WTC11 (cell line): ENCODE measurements around the gene MAP7D3. TPM values are rescaled to one million over a fixed set of nuclear protein-coding genes. Genes with fewer than 3 reads are reported as not detected.

Experiments
- ATAC-seq: fragments of 200-7000 bp; cut with Tn5 transposase; 2 replicates; pipeline ENCODE4 v1.10.0; 2021; ENCODE audit warnings: mild to moderate bottlenecking, moderate library complexity
- CTCF ChIA-PET: fragments of 300-600 bp; sonication (Branson Sonifier 250); formaldehyde crosslinking; loops from one replicate; lab custom pipeline; 2021; ENCODE audit warnings: antibody characterized with exemption; lab: Charles Lee
- POLR2A ChIA-PET: fragments of 350-600 bp; sonication (Branson Sonifier 250); formaldehyde crosslinking; loops from one replicate; lab custom pipeline; 2021; ENCODE audit warnings: antibody characterized with exemption; lab: Charles Lee
- DNase-seq: peaks from one replicate; pipeline ENCODE4 v3.0.0; 2021; ENCODE audit warnings: low spot score
- H3K27ac Mint-ChIP-seq: 2 replicates; pipeline ENCODE4 v1.8.0; 2021; ENCODE audit warnings: mixed read lengths
- H3K27me3 Mint-ChIP-seq: 2 replicates; pipeline ENCODE4 v1.8.0; 2021; ENCODE audit warnings: low read depth, mild to moderate bottlenecking, moderate library complexity, mixed read lengths
- H3K36me3 Mint-ChIP-seq: 2 replicates; pipeline ENCODE4 v1.8.0; 2021; ENCODE audit warnings: mixed read lengths
- H3K4me1 Mint-ChIP-seq: 2 replicates; pipeline ENCODE4 v1.8.0; 2022; ENCODE audit warnings: mixed read lengths
- H3K4me3 Mint-ChIP-seq: 2 replicates; pipeline ENCODE4 v1.8.0; 2021; ENCODE audit warnings: mild to moderate bottlenecking, moderate library complexity, mixed read lengths
- H3K9me3 Mint-ChIP-seq: 2 replicates; pipeline ENCODE4 v1.8.0; 2021; ENCODE audit warnings: mixed read lengths
- AR ChIP-seq: fragments of 250-450 bp; sonication (Bioruptor Pico); IDR thresholded peaks from 2 replicates; pipeline ENCODE4 v1.9.0; 2021; ENCODE audit warnings: mild to moderate bottlenecking
- ATF6 ChIP-seq: sonication (generic); formaldehyde crosslinking; IDR thresholded peaks from 2 replicates; pipeline ENCODE4 v1.8.1; 2023; ENCODE audit warnings: mild to moderate bottlenecking, missing genetic modification reagents
- CBFB ChIP-seq: sonication (generic); formaldehyde crosslinking; IDR thresholded peaks from 2 replicates; pipeline ENCODE4 v1.8.1; 2022; ENCODE audit warnings: mild to moderate bottlenecking, low read depth, missing genetic modification reagents
- CDX4 ChIP-seq: fragments of 250-450 bp; sonication (Bioruptor Pico); IDR thresholded peaks from 2 replicates; pipeline ENCODE4 v1.9.0; 2021; ENCODE audit warnings: moderate library complexity, mild to moderate bottlenecking, inconsistent platforms, borderline replicate concordance
- ELF4 ChIP-seq: sonication (generic); formaldehyde crosslinking; IDR thresholded peaks from 2 replicates; pipeline ENCODE4 v1.8.1; 2022; ENCODE audit warnings: low read depth, mild to moderate bottlenecking, moderate library complexity, missing genetic modification reagents
- FOXP1 ChIP-seq: sonication (generic); formaldehyde crosslinking; IDR thresholded peaks from 2 replicates; pipeline ENCODE4 v1.8.0; 2022; ENCODE audit warnings: missing genetic modification reagents, mild to moderate bottlenecking, moderate library complexity, borderline replicate concordance
- GTF2I ChIP-seq: fragments of 250-450 bp; sonication (Bioruptor Pico); conservative IDR thresholded peaks from 2 replicates; pipeline ENCODE4 v1.4.0; 2021; ENCODE audit warnings: mild to moderate bottlenecking
- HMGXB4 ChIP-seq: sonication (generic); formaldehyde crosslinking; IDR thresholded peaks from 2 replicates; pipeline ENCODE4 v1.8.1; 2023; ENCODE audit warnings: mild to moderate bottlenecking, moderate library complexity, missing genetic modification reagents
- JUN ChIP-seq: sonication (generic); formaldehyde crosslinking; IDR thresholded peaks from 2 replicates; pipeline ENCODE4 v1.8.0; 2023; ENCODE audit warnings: mild to moderate bottlenecking, missing genetic modification reagents
- KAT7 ChIP-seq: sonication (generic); formaldehyde crosslinking; IDR thresholded peaks from 2 replicates; pipeline ENCODE4 v1.8.1; 2023; ENCODE audit warnings: missing genetic modification reagents, mild to moderate bottlenecking, borderline replicate concordance
- MXD4 ChIP-seq: fragments of 250-450 bp; sonication (Bioruptor Pico); IDR thresholded peaks from 2 replicates; pipeline ENCODE4 v1.8.0; 2021; ENCODE audit warnings: mild to moderate bottlenecking, moderate library complexity, borderline replicate concordance
- NFATC4 ChIP-seq: fragments of 250-450 bp; sonication (Bioruptor Pico); IDR thresholded peaks from 2 replicates; pipeline ENCODE4 v1.9.0; 2021; ENCODE audit warnings: mild to moderate bottlenecking
- NFE2L1 ChIP-seq: sonication (generic); formaldehyde crosslinking; IDR thresholded peaks from 2 replicates; pipeline ENCODE4 v1.8.1; 2023; ENCODE audit warnings: missing genetic modification reagents
- NR1H2 ChIP-seq: sonication (generic); formaldehyde crosslinking; IDR thresholded peaks from 2 replicates; pipeline ENCODE4 v1.9.0; 2021; ENCODE audit warnings: mild to moderate bottlenecking, moderate library complexity, missing genetic modification reagents
- PRDM15 ChIP-seq: sonication (generic); formaldehyde crosslinking; IDR thresholded peaks from 2 replicates; pipeline ENCODE4 v1.8.0; 2022; ENCODE audit warnings: missing genetic modification reagents
- TP53 ChIP-seq: sonication (generic); formaldehyde crosslinking; IDR thresholded peaks from 2 replicates; pipeline ENCODE4 v1.8.1; 2023; ENCODE audit warnings: mild to moderate bottlenecking, missing genetic modification reagents
- ZNF232 ChIP-seq: sonication (generic); formaldehyde crosslinking; IDR thresholded peaks from 2 replicates; pipeline ENCODE4 v1.8.0; 2022; ENCODE audit warnings: mild to moderate bottlenecking, missing genetic modification reagents
- ZNF425 ChIP-seq: fragments of 250-450 bp; sonication (Bioruptor Pico); conservative IDR thresholded peaks from 2 replicates; pipeline ENCODE4 v1.9.0; 2021; ENCODE audit warnings: mild to moderate bottlenecking
- ZNF532 ChIP-seq: fragments of 250-450 bp; sonication (Bioruptor Pico); IDR thresholded peaks from 2 replicates; pipeline ENCODE4 v1.9.0; 2021; ENCODE audit warnings: mild to moderate bottlenecking, borderline replicate concordance
- ZNF671 ChIP-seq: fragments of 250-450 bp; sonication (Bioruptor Pico); IDR thresholded peaks from 2 replicates; pipeline ENCODE4 v1.8.0; 2021; ENCODE audit warnings: mild to moderate bottlenecking
- total RNA-seq: library from RNA; stranded (reverse); gene quantifications from 3 replicates; pipeline ENCODE4 v1.2.3, GENCODE V29; 2021

Gene MAP7D3
- total RNA-seq, 1 experiment from 2014 or later: 12.3 TPM

GRCh38 chrX:136202889-136203288 is 48.3 kb downstream of the MAP7D3 start (continued):
- TF ChIP-seq ZNF232 (CRISPR knock-in tag): no peak

GRCh38 chrX:136201601-136202000 is 49.6 kb downstream of the MAP7D3 start:
- ATAC-seq: no peak
- H3K27me3 Mint-ChIP-seq: no peaks in the 10 kb centered on the region
- CTCF ChIA-PET: no interaction called here
- peaks cover 32% of the 10 kb centered on the region for H3K4me1 Mint-ChIP-seq
- H3K36me3 Mint-ChIP-seq: no peaks in the 10 kb centered on the region
- TF ChIP-seq PRDM15 (CRISPR knock-in tag) (no peak), NR1H2 (CRISPR knock-in tag) (no peak), CDX4 (CRISPR knock-in tag) (no peak), MXD4 (CRISPR knock-in tag) (no peak), ZNF671 (CRISPR knock-in tag) (no peak), JUN (CRISPR knock-in tag) (no peak), ZNF425 (CRISPR knock-in tag) (no peak), ELF4 (CRISPR knock-in tag) (no peak), ZNF532 (CRISPR knock-in tag) (no peak), NFE2L1 (CRISPR knock-in tag) (no peak), NFATC4 (no peak), KAT7 (no peak), HMGXB4 (CRISPR knock-in tag) (no peak), GTF2I (CRISPR knock-in tag) (no peak), TP53 (CRISPR knock-in tag) (no peak), FOXP1 (CRISPR knock-in tag) (no peak), ATF6 (CRISPR knock-in tag) (no peak), AR (CRISPR knock-in tag) (no peak), CBFB (no peak)
- H3K27ac Mint-ChIP-seq: no peak overlapping the region
- POLR2A ChIA-PET: no interaction called here
- no peak overlapping the region for H3K4me3 Mint-ChIP-seq
- no peak for DNase-seq
- H3K9me3 Mint-ChIP-seq: no peaks in the 10 kb centered on the region
